Right hindlimb (tissue), 1 donor: Measurements from ENCODE around the gene CCL27.
"Not testable (repeated sequence)": the region's sequence is repeated elsewhere in the genome, so short reads cannot be mapped to it uniquely, and the experiment has no call there.

ENCODE experiments used
- DNase-seq: peaks from one replicate; pipeline ENCODE4 v3.0.0-alpha.2; 2018

The CCL27 gene

GRCh38 chr9:34648673-34649072, 13.8 kb downstream of the CCL27 start:
- DNase-seq: no peak

GRCh38 chr9:34647651-34648050, 14.8 kb downstream of the CCL27 start:
- no peak for DNase-seq

- no peak for DNase-seq
These were observed 15.4 kb downstream of the CCL27 start for GRCh38 chr9:34647084-34647403.

GRCh38 chr9:34646211-34647083, 16.0 kb downstream of the CCL27 start, which contains the start of gene GALT:
GALT (plus strand) TSS chr9:34646675; CDS start chr9:34646705, 30 bp downstream.
- peak; percentile 94 for DNase-seq

GRCh38 chr9:34644766-34645314, 17.6 kb downstream of the CCL27 start:
- DNase-seq: no peak

GRCh38 chr9:34642679-34643078, 19.8 kb downstream of the CCL27 start:
- DNase-seq: no peak

- DNase-seq: not testable (repeated sequence)
These were observed 23.1 kb downstream of the CCL27 start for GRCh38 chr9:34639322-34639721.

GRCh38 chr9:34638138-34638445, 24.4 kb downstream of the CCL27 start:
- DNase-seq: no peak

GRCh38 chr9:34637356-34638137, 24.9 kb downstream of the CCL27 start, which contains the start of gene SIGMAR1:
SIGMAR1 (minus strand) TSS chr9:34637787; CDS start chr9:34637697, 90 bp downstream.
- DNase-seq: peak; percentile 95

GRCh38 chr9:34636791-34637355, 25.6 kb downstream of the CCL27 start:
- no peak for DNase-seq

- DNase-seq: no peak
These were observed 26.9 kb downstream of the CCL27 start for GRCh38 chr9:34635556-34635955.

- no peak for DNase-seq
These were observed 27.8 kb downstream of the CCL27 start for GRCh38 chr9:34634551-34635248.

GRCh38 chr9:34633851-34634550, 28.5 kb downstream of the CCL27 start:
- peak; percentile 74 for DNase-seq

- no peak for DNase-seq
These were observed 29.3 kb downstream of the CCL27 start for GRCh38 chr9:34633166-34633565.

- no peak for DNase-seq
These were observed 31.9 kb downstream of the CCL27 start for GRCh38 chr9:34630402-34631154.

- no peak for DNase-seq
These were observed 33.0 kb downstream of the CCL27 start for GRCh38 chr9:34629491-34629808.

- no peak for DNase-seq
These were observed 33.6 kb downstream of the CCL27 start, which contains the start of gene ARID3C for GRCh38 chr9:34628656-34629490. ARID3C (minus strand) TSS chr9:34629066; CDS start chr9:34628014, 1,052 bp downstream.

- DNase-seq: no peak
These were observed 34.5 kb downstream of the CCL27 start for GRCh38 chr9:34627716-34628655.

GRCh38 chr9:34625186-34625486, 37.3 kb downstream of the CCL27 start:
- no peak for DNase-seq
